DND-41 (cell line): ENCODE data around the gene RSAD2.
A peak's percentile ranks its signal among the peaks of the same experiment; 100 is the strongest.
"Not testable (repeated sequence)": the region's sequence is repeated elsewhere in the genome, so short reads cannot be mapped to it uniquely, and the experiment has no call there.

Experiments
- ATAC-seq: fragments of 200-7000 bp; cut with Tn5 transposase; 3 replicates; pipeline ENCODE4 v1.9.1; 2021; ENCODE audit warnings: low read depth; ENCODE audit not compliant: insufficient read depth
- DNase-seq: peaks from one replicate; pipeline ENCODE4 v3.0.0-alpha.2; 2020
- H2AFZ ChIP-seq: 2 replicates; pipeline ENCODE4 v1.6.0; 2012; ENCODE audit warnings: low read depth, low read length
- H3K27ac ChIP-seq: 2 replicates; pipeline ENCODE4 v1.5.1; 2012; ENCODE audit warnings: low read length, inconsistent platforms
- H3K27me3 ChIP-seq: fragments of 200-600 bp; sonication (generic); 2 replicates; pipeline ENCODE4 v1.6.0; 2012; ENCODE audit warnings: low read length, mild to moderate bottlenecking, inconsistent platforms; ENCODE audit not compliant: insufficient read depth, poor library complexity
- H3K36me3 ChIP-seq: 2 replicates; pipeline ENCODE4 v1.5.1; 2012; ENCODE audit warnings: low read length, inconsistent platforms; ENCODE audit not compliant: insufficient read depth
- H3K4me1 ChIP-seq: 2 replicates; pipeline ENCODE4 v1.5.1; 2012; ENCODE audit warnings: mild to moderate bottlenecking, low read length; ENCODE audit not compliant: insufficient read depth
- H3K4me2 ChIP-seq: 2 replicates; pipeline ENCODE4 v1.6.0; 2012; ENCODE audit warnings: mild to moderate bottlenecking, moderate library complexity, low read length, inconsistent platforms; ENCODE audit not compliant: insufficient read depth
- H3K4me3 ChIP-seq, 2 experiments: fragments of 200-600 bp in 1 of 2; shearing (Covaris generic) in 1 of 2; 2 replicates each; pipeline ENCODE4 v1.5.1; 2012 to 2016; ENCODE audit warnings: inconsistent platforms in 2 of 2, low read length in 2 of 2, mild to moderate bottlenecking in 2 of 2, low read depth in 1 of 2, moderate library complexity in 1 of 2
- H3K79me2 ChIP-seq: 2 replicates; pipeline ENCODE4 v1.6.0; 2012; ENCODE audit warnings: low read length, inconsistent platforms; ENCODE audit not compliant: insufficient read depth
- H3K9ac ChIP-seq: 2 replicates; pipeline ENCODE4 v1.6.0; 2012; ENCODE audit warnings: low read depth, mild to moderate bottlenecking, inconsistent platforms, low read length, moderate library complexity
- H3K9me3 ChIP-seq: 2 replicates; pipeline ENCODE4 v1.5.1; 2012; ENCODE audit warnings: low read length, moderate library complexity, mild to moderate bottlenecking, inconsistent platforms; ENCODE audit not compliant: insufficient read depth, severe bottlenecking
- H4K20me1 ChIP-seq: 2 replicates; pipeline ENCODE4 v1.6.0; 2012; ENCODE audit warnings: low read length; ENCODE audit not compliant: insufficient read depth
- EZH2 ChIP-seq: IDR thresholded peaks from 3 replicates; pipeline ENCODE4 v1.6.1; 2012; ENCODE audit warnings: borderline replicate concordance, low read depth, mild to moderate bottlenecking, moderate library complexity, low read length, inconsistent platforms; ENCODE audit not compliant: severe bottlenecking
- TF ChIP-seq, protein P1 (sequence below): IDR thresholded peaks from 2 replicates; pipeline ENCODE4 v1.5.1; 2012; ENCODE audit warnings: borderline replicate concordance, low read length, moderate library complexity, mild to moderate bottlenecking; ENCODE audit not compliant: poor library complexity, severe bottlenecking; ENCODE audit errors: extremely low read depth

The RSAD2 gene

GRCh38 chr2:6893876-6894482 lies 16.4 kb downstream of the RSAD2 start:
- no peak for ATAC-seq

DNA sequence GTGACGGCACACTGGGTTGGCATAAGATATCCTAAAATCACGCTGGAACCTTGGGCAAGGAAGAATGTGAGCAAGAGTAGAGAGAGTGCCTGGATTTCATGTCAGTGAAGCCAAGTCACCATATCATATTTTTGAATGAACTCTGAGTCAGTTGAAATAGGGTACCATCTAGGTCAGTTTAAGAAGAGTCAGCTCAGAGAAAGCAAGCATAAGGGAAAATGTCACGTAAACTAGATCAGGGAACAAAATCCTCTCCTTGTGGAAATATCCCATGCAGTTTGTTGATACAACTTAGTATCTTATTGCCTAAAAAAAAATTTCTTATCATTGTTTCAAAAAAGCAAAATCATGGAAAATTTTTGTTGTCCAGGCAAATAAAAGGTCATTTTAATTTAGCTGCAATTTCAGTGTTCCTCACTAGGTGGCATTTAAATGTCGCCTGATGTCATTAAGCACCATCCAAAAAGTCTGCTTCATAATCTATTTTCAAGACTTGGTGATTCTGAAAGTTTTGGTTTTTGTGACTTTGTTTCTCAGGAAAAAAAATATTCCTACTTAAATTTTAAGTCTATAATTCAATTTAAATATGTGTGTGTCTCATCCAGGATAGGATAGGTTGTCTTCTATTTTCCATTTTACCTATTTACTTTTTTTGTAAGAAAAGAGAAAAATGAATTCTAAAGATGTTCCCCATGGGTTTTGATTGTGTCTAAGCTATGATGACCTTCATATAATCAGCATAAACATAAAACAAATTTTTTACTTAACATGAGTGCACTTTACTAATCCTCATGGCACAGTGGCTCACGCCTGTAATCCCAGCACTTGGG lies 19.6 kb downstream of the RSAD2 start:
- no peak for TF ChIP-seq EZH2
- TF ChIP-seq, protein P1, sequence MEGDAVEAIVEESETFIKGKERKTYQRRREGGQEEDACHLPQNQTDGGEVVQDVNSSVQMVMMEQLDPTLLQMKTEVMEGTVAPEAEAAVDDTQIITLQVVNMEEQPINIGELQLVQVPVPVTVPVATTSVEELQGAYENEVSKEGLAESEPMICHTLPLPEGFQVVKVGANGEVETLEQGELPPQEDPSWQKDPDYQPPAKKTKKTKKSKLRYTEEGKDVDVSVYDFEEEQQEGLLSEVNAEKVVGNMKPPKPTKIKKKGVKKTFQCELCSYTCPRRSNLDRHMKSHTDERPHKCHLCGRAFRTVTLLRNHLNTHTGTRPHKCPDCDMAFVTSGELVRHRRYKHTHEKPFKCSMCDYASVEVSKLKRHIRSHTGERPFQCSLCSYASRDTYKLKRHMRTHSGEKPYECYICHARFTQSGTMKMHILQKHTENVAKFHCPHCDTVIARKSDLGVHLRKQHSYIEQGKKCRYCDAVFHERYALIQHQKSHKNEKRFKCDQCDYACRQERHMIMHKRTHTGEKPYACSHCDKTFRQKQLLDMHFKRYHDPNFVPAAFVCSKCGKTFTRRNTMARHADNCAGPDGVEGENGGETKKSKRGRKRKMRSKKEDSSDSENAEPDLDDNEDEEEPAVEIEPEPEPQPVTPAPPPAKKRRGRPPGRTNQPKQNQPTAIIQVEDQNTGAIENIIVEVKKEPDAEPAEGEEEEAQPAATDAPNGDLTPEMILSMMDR: peak; percentile 78
- Histone ChIP-seq H2AFZ (no peak overlapping the region), H3K27me3 (no peaks in the 10 kb centered on the region), H3K36me3 (no peaks in the 10 kb centered on the region), H4K20me1 (no peaks in the 10 kb centered on the region), H3K9ac (no peak overlapping the region), H3K4me1 (peaks cover 8% of the 10 kb centered on the region), H3K9me3 (no peaks in the 10 kb centered on the region), H3K27ac (peak overlapping the region; percentile 59), H3K4me2 (no peak overlapping the region), H3K79me2 (no peaks in the 10 kb centered on the region), H3K4me3 (no peak overlapping the region)
- ATAC-seq (peak; percentile 72), DNase-seq (no peak)

More at GRCh38 chr2:6893876-6894482, 16.4 kb downstream of the RSAD2 start:
- Histone ChIP-seq H3K4me2 (no peak overlapping the region), H3K4me3 (no peak overlapping the region), H4K20me1 (no peaks in the 10 kb centered on the region), H3K27me3 (no peaks in the 10 kb centered on the region), H3K79me2 (no peaks in the 10 kb centered on the region), H3K27ac (no peak overlapping the region), H3K4me1 (peaks cover 8% of the 10 kb centered on the region), H3K36me3 (no peaks in the 10 kb centered on the region), H3K9me3 (no peaks in the 10 kb centered on the region), H2AFZ (no peak overlapping the region), H3K9ac (no peak overlapping the region)
- TF ChIP-seq, protein P1: no peak
- TF ChIP-seq EZH2: no peak
- DNase-seq: no peak

DNA sequence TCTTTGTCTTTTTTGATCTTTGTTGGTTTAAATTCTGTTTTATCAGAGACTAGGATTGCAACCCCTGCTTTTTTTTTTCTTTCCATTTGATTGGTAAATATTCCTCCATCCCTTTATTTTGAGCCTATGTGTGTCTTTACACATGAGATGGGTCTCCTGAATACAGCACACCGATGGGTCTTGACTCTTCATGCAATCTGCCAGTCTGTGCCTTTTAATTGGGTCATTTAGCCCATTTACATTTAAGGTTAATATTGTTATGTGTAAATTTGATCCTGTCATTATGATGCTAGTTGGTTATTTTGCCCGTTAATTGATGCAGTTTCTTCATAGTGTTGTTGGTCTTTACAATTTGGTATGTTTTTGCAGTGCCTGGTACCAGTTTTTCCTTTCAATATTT lies 25.0 kb downstream of the RSAD2 start:
- DNase-seq, ATAC-seq, H3K27me3 ChIP-seq: not testable (repeated sequence)

DNA sequence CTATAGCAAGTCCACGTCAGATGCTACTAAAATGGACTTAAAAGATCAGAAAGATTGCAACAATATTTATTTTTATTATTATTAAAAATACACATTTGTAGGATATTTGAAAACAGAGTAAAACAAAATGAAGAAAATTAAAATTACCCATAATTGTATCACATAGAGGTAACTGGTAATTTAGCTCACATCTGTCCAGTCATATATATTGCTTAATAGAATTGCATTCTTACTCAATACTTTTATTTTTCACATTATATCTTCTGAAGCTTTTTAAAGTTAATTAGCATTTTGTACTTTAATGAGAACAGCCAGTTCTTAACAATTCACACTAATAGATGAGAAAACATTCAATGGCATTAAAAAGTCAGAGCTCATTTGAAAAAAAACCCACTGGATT lies 28.1 kb downstream of the RSAD2 start:
- TF ChIP-seq, protein P1: no peak
- TF ChIP-seq EZH2: no peak
- Histone ChIP-seq H4K20me1 (no peaks in the 10 kb centered on the region), H3K27ac (no peak overlapping the region), H3K9me3 (no peaks in the 10 kb centered on the region), H3K79me2 (peaks cover 9% of the 10 kb centered on the region), H2AFZ (no peak overlapping the region), H3K4me1 (peaks cover 28% of the 10 kb centered on the region), H3K36me3 (peaks cover 15% of the 10 kb centered on the region), H3K9ac (no peak overlapping the region), H3K27me3 (no peaks in the 10 kb centered on the region), H3K4me2 (no peak overlapping the region), H3K4me3 (no peak overlapping the region)
- ATAC-seq (no peak), DNase-seq (no peak)

More for the DNA sequence above, 25.0 kb downstream of the RSAD2 start:
- not testable (repeated sequence) for H3K4me2 ChIP-seq, H3K4me3 ChIP-seq, H3K79me2 ChIP-seq, H4K20me1 ChIP-seq, H3K27ac ChIP-seq, H3K9me3 ChIP-seq, H3K4me1 ChIP-seq, H2AFZ ChIP-seq, H3K9ac ChIP-seq
- peaks cover 12% of the 10 kb centered on the region for H3K36me3 ChIP-seq
